GM18505 (cell line): ENCODE results near the gene AVPR1B.

Experiments used
- ATAC-seq: cut with Tn5 transposase; IDR thresholded peaks from one replicate; pipeline ENCODE4 v1.9.1; 2021; ENCODE audit not compliant: unreplicated experiment
- POLR2A ChIP-seq: IDR thresholded peaks from 4 replicates; pipeline ENCODE4 v1.6.1; 2011; ENCODE audit warnings: borderline replicate concordance; ENCODE audit not compliant: insufficient read depth, insufficient read length; ENCODE audit errors: extremely low read depth

The AVPR1B gene

GRCh38 chr1:206106328-206107167 lies 10.6 kb downstream of the AVPR1B start:
- no peak for TF ChIP-seq POLR2A
- ATAC-seq: no peak

- no peak for TF ChIP-seq POLR2A
- no peak for ATAC-seq
Measured at GRCh38 chr1:206105464-206105995, 11.7 kb downstream of the AVPR1B start.

GRCh38 chr1:206103979-206104378 lies 13.2 kb downstream of the AVPR1B start:
- ATAC-seq: no peak
- TF ChIP-seq POLR2A: no peak

GRCh38 chr1:206102292-206102936 lies 14.8 kb downstream of the AVPR1B start:
- ATAC-seq: no peak
- TF ChIP-seq POLR2A: no peak

GRCh38 chr1:206101351-206102045 lies 15.7 kb downstream of the AVPR1B start:
- no peak for ATAC-seq
- no peak for TF ChIP-seq POLR2A

GRCh38 chr1:206100226-206100815 lies 16.9 kb downstream of the AVPR1B start:
- TF ChIP-seq POLR2A: no peak
- ATAC-seq: no peak

GRCh38 chr1:206098242-206098919 lies 18.8 kb downstream of the AVPR1B start:
- no peak for ATAC-seq

GRCh38 chr1:206097381-206097780 lies 19.8 kb downstream of the AVPR1B start:
- TF ChIP-seq POLR2A: no peak
- no peak for ATAC-seq

More at GRCh38 chr1:206098242-206098919, 18.8 kb downstream of the AVPR1B start:
- no peak for TF ChIP-seq POLR2A

- TF ChIP-seq POLR2A: no peak
- ATAC-seq: no peak
Measured at GRCh38 chr1:206094024-206094423, 23.2 kb downstream of the AVPR1B start.

- no peak for ATAC-seq
- no peak for TF ChIP-seq POLR2A
Measured at GRCh38 chr1:206089341-206089740, 27.8 kb downstream of the AVPR1B start.

GRCh38 chr1:206087091-206087490 lies 30.1 kb downstream of the AVPR1B start:
- ATAC-seq: no peak
- TF ChIP-seq POLR2A: no peak

- ATAC-seq: no peak
- no peak for TF ChIP-seq POLR2A
Measured at GRCh38 chr1:206083750-206084149, 33.4 kb downstream of the AVPR1B start.
